Right atrium auricular region (tissue), 2 donors: ENCODE data around the gene PFKM. TPM values are rescaled to one million over a fixed set of nuclear protein-coding genes. Genes with fewer than 3 reads are reported as not detected.
"Not testable (repeated sequence)": the region's sequence is repeated elsewhere in the genome, so short reads cannot be mapped to it uniquely, and the experiment has no call there.

Experiments
- DNase-seq: peaks from one replicate; pipeline ENCODE4 v3.0.0-alpha.2; 2019; ENCODE audit warnings: low spot score
- H3K27ac ChIP-seq, 2 donors: fragments of 200-600 bp; sonication (generic); 1 replicate in 1 of 2; 2 replicates in 1 of 2; pipeline ENCODE4 v1.5.1; 2016 to 2019
- H3K27me3 ChIP-seq, 2 donors: fragments of 200-600 bp; sonication (generic); one replicate each; pipeline versions ENCODE4 v1.5.1 to v1.6.0; 2017 to 2019
- H3K36me3 ChIP-seq: fragments of 200-600 bp; sonication (generic); one replicate; pipeline ENCODE4 v1.5.1; 2016
- H3K4me1 ChIP-seq, 2 donors: fragments of 200-600 bp; sonication (generic); one replicate each; pipeline versions ENCODE4 v1.5.1 to v1.6.0; 2017 to 2019
- H3K4me3 ChIP-seq, 2 donors: fragments of 200-600 bp; sonication (generic); 1 replicate in 1 of 2; 2 replicates in 1 of 2; pipeline ENCODE4 v1.5.1; 2017 to 2019; ENCODE audit warnings: mild to moderate bottlenecking in 1 of 2, moderate library complexity in 1 of 2
- H3K9me3 ChIP-seq, 2 donors: fragments of 200-600 bp; sonication (generic); one replicate each; pipeline ENCODE4 v1.5.1; 2019
- total RNA-seq, 2 donors: library from RNA; depleted of rRNA; stranded (reverse); fragments of >200 nt; gene quantifications; one replicate each; pipeline ENCODE4 v1.1.0, GENCODE V29; 2016
- TF ChIP-seq, protein P1 (sequence below), 2 donors: fragments of 200-600 bp; sonication (generic); IDR thresholded peaks; one replicate each; pipeline ENCODE4 v1.5.1; 2019; ENCODE audit warnings: antibody characterized with exemption in 2 of 2

PFKM gene
- total RNA-seq, 2 donors from 2014 or later: 111 to 193 TPM

DNA sequence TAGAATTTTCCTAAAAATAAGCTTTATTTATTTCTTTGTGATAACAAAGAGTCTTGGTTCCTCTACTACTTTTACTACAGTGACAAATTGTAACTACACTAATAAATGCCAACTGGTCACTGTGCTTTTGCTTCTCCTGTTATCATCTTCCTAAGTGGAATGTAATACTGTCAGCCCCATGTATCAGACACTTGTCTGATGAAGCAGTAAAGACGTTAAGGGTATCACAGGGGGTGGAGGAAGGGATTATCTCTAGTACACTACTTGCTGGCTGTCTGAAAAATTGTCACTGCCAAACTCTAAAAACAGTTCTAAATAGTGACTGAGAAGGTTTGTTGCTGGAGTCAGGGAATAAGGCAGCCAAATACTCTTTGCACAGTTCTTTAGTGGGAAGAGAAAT, 26.8 kb downstream of the PFKM start:
- no peaks in the 10 kb centered on the region for H3K27me3 ChIP-seq
- H3K27ac ChIP-seq: peak overlapping the region; percentile 69 to 73
- H3K9me3 ChIP-seq: no peaks in the 10 kb centered on the region
- H3K36me3 ChIP-seq: peaks cover 89% of the 10 kb centered on the region
- DNase-seq: no peak
- peaks cover 0 to 32% of the 10 kb centered on the region in 2 donors for H3K4me1 ChIP-seq
- no peak overlapping the region for H3K4me3 ChIP-seq
- TF ChIP-seq, protein P1, sequence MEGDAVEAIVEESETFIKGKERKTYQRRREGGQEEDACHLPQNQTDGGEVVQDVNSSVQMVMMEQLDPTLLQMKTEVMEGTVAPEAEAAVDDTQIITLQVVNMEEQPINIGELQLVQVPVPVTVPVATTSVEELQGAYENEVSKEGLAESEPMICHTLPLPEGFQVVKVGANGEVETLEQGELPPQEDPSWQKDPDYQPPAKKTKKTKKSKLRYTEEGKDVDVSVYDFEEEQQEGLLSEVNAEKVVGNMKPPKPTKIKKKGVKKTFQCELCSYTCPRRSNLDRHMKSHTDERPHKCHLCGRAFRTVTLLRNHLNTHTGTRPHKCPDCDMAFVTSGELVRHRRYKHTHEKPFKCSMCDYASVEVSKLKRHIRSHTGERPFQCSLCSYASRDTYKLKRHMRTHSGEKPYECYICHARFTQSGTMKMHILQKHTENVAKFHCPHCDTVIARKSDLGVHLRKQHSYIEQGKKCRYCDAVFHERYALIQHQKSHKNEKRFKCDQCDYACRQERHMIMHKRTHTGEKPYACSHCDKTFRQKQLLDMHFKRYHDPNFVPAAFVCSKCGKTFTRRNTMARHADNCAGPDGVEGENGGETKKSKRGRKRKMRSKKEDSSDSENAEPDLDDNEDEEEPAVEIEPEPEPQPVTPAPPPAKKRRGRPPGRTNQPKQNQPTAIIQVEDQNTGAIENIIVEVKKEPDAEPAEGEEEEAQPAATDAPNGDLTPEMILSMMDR (IDR thresholded peaks at IDR 0.05): no peak

GRCh38 chr12:48151103-48151771, 32.1 kb downstream of the PFKM start:
- H3K36me3 ChIP-seq: peaks cover 66% of the 10 kb centered on the region

DNA sequence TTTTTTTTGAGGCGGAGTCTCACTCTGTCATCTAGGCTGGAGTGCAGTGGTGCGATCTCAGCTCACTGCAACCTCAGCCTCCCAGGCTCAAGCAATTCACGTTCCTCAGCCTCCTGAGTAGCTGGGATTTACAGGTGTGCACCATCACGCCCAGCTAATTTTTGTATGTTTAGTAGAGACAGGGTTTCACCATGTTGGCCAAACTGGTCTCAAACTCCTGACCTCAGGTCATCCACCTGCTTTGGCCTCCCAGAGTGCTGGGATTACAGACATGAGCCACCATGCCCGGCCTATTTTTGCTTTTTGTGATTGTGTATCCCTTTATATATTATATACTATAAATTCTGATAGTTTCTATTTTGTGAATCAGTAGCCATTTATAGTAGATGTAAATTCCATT, 36.6 kb downstream of the PFKM start:
- H3K36me3 ChIP-seq: peaks cover 24% of the 10 kb centered on the region
- DNase-seq, H3K9me3 ChIP-seq, H3K4me3 ChIP-seq, H3K27me3 ChIP-seq, H3K27ac ChIP-seq: not testable (repeated sequence)
- H3K4me1 ChIP-seq: peaks cover 0 to 33% of the 10 kb centered on the region in 2 donors

More at GRCh38 chr12:48151103-48151771, 32.1 kb downstream of the PFKM start:
- H3K4me3 ChIP-seq: no peak overlapping the region
- no peaks in the 10 kb centered on the region for H3K9me3 ChIP-seq
- peaks cover 0 to 32% of the 10 kb centered on the region in 2 donors for H3K4me1 ChIP-seq
- DNase-seq: no peak
- H3K27ac ChIP-seq: peak overlapping the region; percentile 47 to 62
- TF ChIP-seq, protein P1 (IDR thresholded peaks at IDR 0.05): no peak
- H3K27me3 ChIP-seq: no peaks in the 10 kb centered on the region

DNA sequence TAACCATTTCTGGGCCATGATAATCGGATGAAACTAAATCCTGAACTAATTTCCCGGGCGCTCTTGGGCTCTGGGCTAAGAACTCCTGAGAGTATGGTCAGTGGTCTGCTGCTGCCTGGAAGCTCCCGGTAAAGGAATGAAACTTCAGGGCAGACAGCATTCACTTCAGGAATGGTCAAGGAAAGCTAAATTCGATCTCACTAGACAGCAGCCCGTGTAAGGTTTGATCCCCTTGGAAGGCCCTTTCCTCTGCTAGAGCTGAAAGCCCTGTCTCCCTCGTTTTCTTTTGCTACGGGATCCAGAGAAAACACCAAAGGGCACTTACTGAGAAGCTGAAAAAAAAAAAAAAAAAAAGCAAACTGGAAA, 37.5 kb downstream of the PFKM start:
- peaks cover 0 to 33% of the 10 kb centered on the region in 2 donors for H3K4me1 ChIP-seq

GRCh38 chr12:48157018-48157888, 38.1 kb downstream of the PFKM start, which contains the start of gene ASB8:
TSS of gene ASB8 (minus strand) at chr12:48157515. CDS start at chr12:48153496, 4,019 bp downstream.
- peak within 1 kb of the TSS; percentile 60 to 67 for H3K4me3 ChIP-seq
- H3K9me3 ChIP-seq: no peaks in the 10 kb centered on the region
- no peaks in the 10 kb centered on the region for H3K27me3 ChIP-seq
- H3K36me3 ChIP-seq: peaks cover 11% of the 10 kb centered on the region
- TF ChIP-seq, protein P1 (IDR thresholded peaks at IDR 0.05): peak in 1 of 2 donors; percentile 58
- H3K4me1 ChIP-seq: peaks cover 0 to 32% of the 10 kb centered on the region in 2 donors
- H3K27ac ChIP-seq: peak within 1 kb of the TSS; percentile 80 to 89
- peak; percentile 100 for DNase-seq

More for the DNA sequence above, 37.5 kb downstream of the PFKM start:
- Histone ChIP-seq H3K9me3 (no peaks in the 10 kb centered on the region), H3K27ac (peak overlapping the region; percentile 80 to 89), H3K4me3 (peak overlapping the region; percentile 60 to 67), H3K27me3 (no peaks in the 10 kb centered on the region), H3K36me3 (peaks cover 16% of the 10 kb centered on the region)
- DNase-seq: no peak
- TF ChIP-seq, protein P1 (IDR thresholded peaks at IDR 0.05): no peak

DNA sequence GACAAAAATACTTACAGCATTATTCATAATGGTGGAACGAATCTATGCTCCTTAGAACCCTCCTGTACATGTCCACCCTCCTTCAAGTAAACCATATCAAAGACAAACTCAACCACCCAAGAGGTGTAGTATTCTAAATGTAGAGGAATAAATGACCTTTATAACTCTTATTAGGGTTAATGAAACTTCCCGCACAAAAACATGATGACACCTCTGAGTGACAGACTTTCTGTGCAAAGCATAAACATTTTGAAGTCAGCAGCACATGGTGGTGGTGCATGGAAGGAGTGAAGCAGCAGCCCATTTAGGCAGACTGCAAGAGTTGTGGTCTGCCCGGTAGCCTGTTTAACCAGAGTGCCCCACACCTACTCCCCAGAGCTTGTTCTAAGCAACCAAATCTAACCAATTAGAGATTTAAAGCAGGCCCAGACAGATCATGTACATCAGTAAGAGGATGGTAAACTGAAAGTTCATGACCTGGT, 38.8 kb downstream of the PFKM start:
- H3K36me3 ChIP-seq: peaks cover 4% of the 10 kb centered on the region
- TF ChIP-seq, protein P1 (IDR thresholded peaks at IDR 0.05): no peak
- no peak for DNase-seq
- peaks cover 0 to 27% of the 10 kb centered on the region in 2 donors for H3K4me1 ChIP-seq
- H3K27me3 ChIP-seq: no peaks in the 10 kb centered on the region
- peak overlapping the region; percentile 60 to 67 for H3K4me3 ChIP-seq
- H3K9me3 ChIP-seq: no peaks in the 10 kb centered on the region
- H3K27ac ChIP-seq: peak overlapping the region; percentile 80 to 89
